Subcutaneous adipose tissue (tissue), 4 donors: ENCODE data around the gene PTPRN2. TPM values are rescaled to one million over a fixed set of nuclear protein-coding genes. Genes with fewer than 3 reads are reported as not detected.

ENCODE experiments used
- CTCF ChIP-seq: fragments of 450-650 bp; IDR thresholded peaks from one replicate; pipeline ENCODE4 v1.5.1; 2016; ENCODE audit warnings: low read depth, mild to moderate bottlenecking, control low read depth, antibody characterized with exemption, moderate library complexity
- total RNA-seq, 4 donors: library from RNA; depleted of rRNA; stranded (reverse); fragments of >200 nt; gene quantifications; one replicate each; pipeline ENCODE4 v1.1.0, GENCODE V29; 2016

Gene PTPRN2
- total RNA-seq, 4 donors from 2014 or later, result 2.0 to 4.6 (median 3.7) TPM

- TF ChIP-seq CTCF, result no peak
Observed at GRCh38 chr7:157822688-157823031, 765.0 kb downstream of the PTPRN2 start.

- TF ChIP-seq CTCF, result no peak
Observed at GRCh38 chr7:157821959-157822687, 765.5 kb downstream of the PTPRN2 start.

- no peak for TF ChIP-seq CTCF
Observed at GRCh38 chr7:157820796-157821195, 766.8 kb downstream of the PTPRN2 start.

GRCh38 chr7:157819455-157819807 is 768.2 kb downstream of the PTPRN2 start:
- TF ChIP-seq CTCF, result no peak

- no peak for TF ChIP-seq CTCF
Observed at GRCh38 chr7:157818701-157819454, 768.7 kb downstream of the PTPRN2 start.

- TF ChIP-seq CTCF, result no peak
Observed at GRCh38 chr7:157817944-157818700, 769.5 kb downstream of the PTPRN2 start.

GRCh38 chr7:157817433-157817832 is 770.2 kb downstream of the PTPRN2 start:
- TF ChIP-seq CTCF, result no peak
